T-cell (primary cell): ENCODE data around the gene CENPX. TPM values are rescaled to one million over a fixed set of nuclear protein-coding genes. Genes with fewer than 3 reads are reported as not detected.

Source experiments
- ATAC-seq, 4 experiments: fragments of 200-7000 bp in 3 of 4; fragments of 150-1000 bp in 1 of 4; cut with Tn5 transposase; replicated peaks in 1 of 4; 1 replicate in 3 of 4; 2 replicates in 1 of 4; pipeline ENCODE4 v1.10.0; 2021; ENCODE audit warnings: moderate library complexity in 3 of 4, mild to moderate bottlenecking in 2 of 4, moderate number of reproducible peaks in 1 of 4
- CTCF ChIA-PET, 2 donors: fragments of 300-600 bp; sonication (Branson Sonifier 250); formaldehyde crosslinking; loops; one replicate each; lab custom pipeline; 2022; ENCODE audit warnings: antibody characterized with exemption in 2 of 2; lab: Charles Lee
- POLR2A ChIA-PET, 2 donors: fragments of 300-600 bp; sonication (Branson Sonifier 250); formaldehyde crosslinking; loops; one replicate each; lab custom pipeline; 2022; ENCODE audit warnings: antibody characterized with exemption in 2 of 2; lab: Charles Lee
- DNase-seq, 35 experiments: peaks; one replicate each; pipeline versions ENCODE4 v3.0.0 to v3.0.0-alpha.2; 2013 to 2023
- H3K27ac ChIP-seq: one replicate; pipeline ENCODE4 v1.5.1; 2013; ENCODE audit warnings: low read length
- H3K27me3 ChIP-seq, 2 experiments: replicated peaks in 1 of 2; 1 replicate in 1 of 2; 2 replicates in 1 of 2; pipeline versions ENCODE4 v1.6.1 to v1.7.0; 2013; ENCODE audit warnings: low read length in 1 of 2, mixed read lengths in 1 of 2; ENCODE audit not compliant: control insufficient read depth in 2 of 2, insufficient read depth in 2 of 2; ENCODE audit errors: extremely low read depth in 1 of 2
- H3K36me3 ChIP-seq, 2 donors: 1 replicate in 1 of 2; 2 replicates in 1 of 2; pipeline versions ENCODE4 v1.6.1 to v1.7.0; 2013; ENCODE audit warnings: low read length in 1 of 2; ENCODE audit not compliant: control insufficient read depth in 2 of 2, insufficient read depth in 1 of 2; ENCODE audit errors: extremely low read depth in 1 of 2
- H3K4me1 ChIP-seq, 2 experiments: 1 replicate in 1 of 2; 2 replicates in 1 of 2; pipeline versions ENCODE4 v1.6.1 to v1.7.0; 2013; ENCODE audit warnings: low read length in 2 of 2, mixed read lengths in 1 of 2; ENCODE audit not compliant: insufficient read depth in 2 of 2, control insufficient read depth in 1 of 2; ENCODE audit errors: extremely low read depth in 1 of 2
- H3K4me3 ChIP-seq, 2 donors: 1 replicate in 1 of 2; 2 replicates in 1 of 2; pipeline versions ENCODE4 v1.5.1 to v1.7.0; 2013; ENCODE audit warnings: mild to moderate bottlenecking in 2 of 2, low read length in 1 of 2, moderate library complexity in 1 of 2; ENCODE audit not compliant: control insufficient read depth in 1 of 2; ENCODE audit errors: extremely low read depth in 1 of 2
- H3K9me3 ChIP-seq: 2 replicates; pipeline ENCODE4 v1.7.0; 2013
- H3K27ac Mint-ChIP-seq, 2 donors: one replicate each; pipeline ENCODE4 v1.8.0; 2020 to 2021; ENCODE audit warnings: mild to moderate bottlenecking in 2 of 2, mixed read lengths in 2 of 2
- H3K27me3 Mint-ChIP-seq, 2 donors: one replicate each; pipeline ENCODE4 v1.8.0; 2021 to 2022; ENCODE audit warnings: mixed read lengths in 2 of 2
- H3K36me3 Mint-ChIP-seq: one replicate; pipeline ENCODE4 v1.8.0; 2021; ENCODE audit warnings: mixed read lengths
- H3K4me1 Mint-ChIP-seq, 3 donors: one replicate each; pipeline ENCODE4 v1.8.0; 2020 to 2022; ENCODE audit warnings: mixed read lengths in 3 of 3, mild to moderate bottlenecking in 1 of 3
- H3K4me3 Mint-ChIP-seq, 3 donors: one replicate each; pipeline ENCODE4 v1.8.0; 2020 to 2022; ENCODE audit warnings: mild to moderate bottlenecking in 3 of 3, mixed read lengths in 3 of 3, moderate library complexity in 3 of 3
- H3K9me3 Mint-ChIP-seq, 3 donors: one replicate each; pipeline ENCODE4 v1.8.0; 2020 to 2022; ENCODE audit warnings: mixed read lengths in 3 of 3
- WGBS: methylation state at CpG from one replicate; pipeline ENCODE4 v1.1.5; 2013; ENCODE audit warnings: missing lambda C conversion rate; ENCODE audit not compliant: insufficient coverage; 5-methylcytosine and 5-hydroxymethylcytosine counted together
- total RNA-seq, 35 experiments: library from RNA in 6 of 35; stranded (reverse) in 6 of 35; fragments of 120-200 nt in 1 of 35; gene quantifications; one replicate each; pipeline versions ENCODE4 v1.2.1 to v1.2.4 and lab custom pipeline; 2013 to 2026

Gene CENPX
- total RNA-seq, 5 donors from 2014 or later (not counting 1 experiment from before 2014, with no cell fraction given), result 26.7 to 47.8 (median 43.7) TPM

DNA sequence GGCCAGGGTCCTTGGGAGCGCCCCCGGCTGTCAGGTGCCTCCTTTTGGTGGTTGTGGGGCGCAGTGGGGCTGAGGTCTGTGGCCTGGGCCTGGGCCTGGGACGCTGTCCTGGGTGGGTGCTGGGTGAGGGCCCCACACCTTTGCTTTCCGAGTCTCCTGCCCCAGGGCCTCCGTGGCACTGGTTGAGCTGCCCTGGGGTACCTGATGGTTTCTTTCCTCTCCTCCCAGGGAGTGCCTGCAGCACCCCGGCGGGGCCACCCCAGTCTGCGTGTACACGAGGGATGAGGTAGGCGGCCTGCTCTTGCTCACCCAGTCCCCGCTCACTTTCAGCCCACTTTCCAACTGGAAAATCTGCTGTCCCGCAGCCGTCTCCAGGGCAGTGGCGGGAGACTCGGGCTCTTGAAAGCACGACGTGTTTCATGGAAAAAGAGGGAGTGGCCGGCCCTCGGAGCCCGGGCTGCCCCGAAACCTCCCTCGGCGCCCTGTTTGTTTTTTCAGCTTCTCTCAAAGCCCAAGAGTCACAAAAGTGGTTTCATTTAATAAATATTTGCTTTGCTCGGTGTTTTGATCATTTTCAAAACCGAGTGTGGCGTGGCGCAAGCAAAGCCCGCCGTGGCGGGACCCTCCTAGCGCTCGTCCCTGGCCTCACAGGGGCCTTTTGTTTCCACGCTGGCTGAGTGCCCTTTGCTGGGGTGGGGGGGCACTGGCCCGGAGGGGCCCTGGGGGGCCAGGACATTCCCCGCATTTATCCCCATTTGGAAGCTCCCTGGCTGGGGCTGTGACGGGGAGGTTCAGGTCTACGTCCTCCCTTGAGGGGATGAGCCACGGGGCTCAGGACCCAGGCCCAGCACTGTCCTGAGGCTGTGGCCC is 27.9 kb downstream of the CENPX start:
- Histone ChIP-seq H3K27me3 (no peaks in the 10 kb centered on the region), H3K4me1 (no peaks in the 10 kb centered on the region), H3K9me3 (no peaks in the 10 kb centered on the region), H3K36me3 (peaks cover 0 to 5% of the 10 kb centered on the region in 2 donors), H3K27ac (no peak overlapping the region), H3K4me3 (no peak overlapping the region)
- peaks cover 8% of the 10 kb centered on the region for H3K36me3 Mint-ChIP-seq
- H3K27ac Mint-ChIP-seq, result no peak overlapping the region
- CTCF ChIA-PET, result no interaction called here
- no peaks in the 10 kb centered on the region for H3K27me3 Mint-ChIP-seq
- no peak for ATAC-seq
- POLR2A ChIA-PET, result no interaction called here
- 96% methylated on average over 26 of the region's 39 CpGs for WGBS
- H3K4me3 Mint-ChIP-seq, result no peak overlapping the region
- DNase-seq, result no peak
- H3K4me1 Mint-ChIP-seq, result peaks cover 4 to 6% (median 4%) of the 10 kb centered on the region in 3 donors
- H3K9me3 Mint-ChIP-seq, result no peaks in the 10 kb centered on the region

DNA sequence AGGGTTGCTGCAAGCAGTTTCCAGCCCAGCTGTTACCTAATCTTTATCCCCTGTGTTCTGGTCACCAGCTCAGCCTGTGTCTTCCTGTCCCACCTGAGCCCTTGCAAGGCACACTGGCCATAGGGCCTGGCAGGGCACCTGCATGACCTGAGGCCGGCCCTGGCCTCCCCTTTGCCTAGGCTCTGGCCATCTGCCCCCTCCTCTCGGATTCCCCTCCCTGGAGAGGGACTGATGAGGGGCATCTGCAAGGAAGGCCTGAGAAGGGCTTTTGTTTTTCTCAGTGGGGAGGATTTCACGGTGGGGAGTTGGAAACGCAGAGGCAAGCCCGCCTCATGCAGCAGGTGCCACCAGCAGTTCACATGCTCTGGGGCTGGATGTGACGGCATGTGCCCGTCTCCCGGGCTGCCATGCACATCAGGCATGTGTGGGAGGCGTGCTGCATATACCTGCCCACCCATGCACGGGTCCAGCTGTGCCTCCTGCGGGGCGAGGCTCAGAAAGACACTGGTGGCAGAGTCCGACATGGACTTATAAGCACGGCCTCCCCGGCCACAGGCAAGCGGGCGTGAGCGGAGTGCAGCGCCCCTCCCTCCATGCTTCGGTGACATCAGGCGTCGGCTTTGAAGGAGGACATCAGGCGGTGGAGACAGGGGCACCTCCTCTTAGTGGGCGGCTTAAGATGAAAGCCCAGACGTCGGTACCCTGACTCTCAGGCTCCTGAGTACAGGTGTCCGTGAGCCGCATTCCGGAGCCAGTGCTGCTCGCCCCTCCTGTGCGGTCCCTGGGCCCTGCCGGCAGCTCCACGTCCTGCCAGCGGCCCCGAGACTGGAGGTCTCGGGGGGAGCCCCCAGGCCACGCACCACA is 28.7 kb downstream of the CENPX start:
- no peak for ATAC-seq
- H3K9me3 ChIP-seq, result no peaks in the 10 kb centered on the region
- H3K27me3 Mint-ChIP-seq, result no peaks in the 10 kb centered on the region
- H3K27ac Mint-ChIP-seq, result no peak overlapping the region
- ChIA-PET CTCF (no interaction called here), POLR2A (no interaction called here)
- no peak for DNase-seq
- H3K36me3 ChIP-seq, result peaks cover 4 to 5% of the 10 kb centered on the region in 2 donors
- H3K36me3 Mint-ChIP-seq, result peaks cover 8% of the 10 kb centered on the region
- H3K9me3 Mint-ChIP-seq, result no peaks in the 10 kb centered on the region
- no peaks in the 10 kb centered on the region for H3K27me3 ChIP-seq
- no peak overlapping the region for H3K27ac ChIP-seq
- whole genome bisulfite sequencing, result 94% methylated on average over 34 of the region's 37 CpGs
- no peak overlapping the region for H3K4me3 Mint-ChIP-seq
- H3K4me1 Mint-ChIP-seq, result peaks cover 4 to 6% (median 4%) of the 10 kb centered on the region in 3 donors
- no peak overlapping the region for H3K4me3 ChIP-seq
- no peaks in the 10 kb centered on the region for H3K4me1 ChIP-seq

DNA sequence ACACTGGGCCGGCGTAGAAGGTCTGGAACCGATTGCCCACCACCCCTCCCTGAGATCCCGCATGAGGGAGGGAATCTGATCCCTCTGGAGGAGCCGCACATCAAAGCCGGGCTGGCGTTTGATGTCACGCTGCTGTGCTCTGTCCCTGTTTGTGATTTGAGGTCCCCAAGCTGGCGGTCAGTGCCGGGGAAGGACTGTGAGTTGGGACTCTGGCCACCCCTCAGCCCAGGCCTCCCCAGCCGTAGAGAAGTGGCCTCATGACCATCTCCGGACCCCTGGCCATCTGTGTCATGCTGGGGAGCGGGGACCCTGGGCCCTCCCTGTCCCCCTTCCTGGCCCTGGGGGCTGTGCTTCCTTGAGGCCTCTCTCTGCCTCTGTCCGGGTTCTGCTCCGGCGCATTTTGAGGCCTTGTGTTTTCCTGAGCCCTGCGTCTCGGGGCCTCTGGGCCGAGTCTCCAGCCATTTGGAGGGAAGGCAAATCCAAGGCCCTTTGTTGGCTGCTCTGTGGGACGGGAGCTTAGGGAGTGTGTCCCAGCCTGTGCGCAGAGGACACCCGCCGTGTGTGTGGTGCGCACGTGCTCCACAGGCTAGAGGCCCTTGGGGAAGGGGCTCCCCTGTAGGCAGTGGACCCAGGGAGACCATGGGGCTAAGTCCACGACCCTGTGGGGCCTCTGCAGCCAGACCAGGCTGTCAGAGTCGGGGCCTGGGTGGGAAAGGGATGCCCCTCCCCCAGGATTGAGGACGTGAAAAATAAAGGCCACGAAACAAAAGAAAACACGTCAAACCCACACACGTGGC is 30.2 kb downstream of the CENPX start:
- H3K27ac Mint-ChIP-seq, result no peak overlapping the region

DNA sequence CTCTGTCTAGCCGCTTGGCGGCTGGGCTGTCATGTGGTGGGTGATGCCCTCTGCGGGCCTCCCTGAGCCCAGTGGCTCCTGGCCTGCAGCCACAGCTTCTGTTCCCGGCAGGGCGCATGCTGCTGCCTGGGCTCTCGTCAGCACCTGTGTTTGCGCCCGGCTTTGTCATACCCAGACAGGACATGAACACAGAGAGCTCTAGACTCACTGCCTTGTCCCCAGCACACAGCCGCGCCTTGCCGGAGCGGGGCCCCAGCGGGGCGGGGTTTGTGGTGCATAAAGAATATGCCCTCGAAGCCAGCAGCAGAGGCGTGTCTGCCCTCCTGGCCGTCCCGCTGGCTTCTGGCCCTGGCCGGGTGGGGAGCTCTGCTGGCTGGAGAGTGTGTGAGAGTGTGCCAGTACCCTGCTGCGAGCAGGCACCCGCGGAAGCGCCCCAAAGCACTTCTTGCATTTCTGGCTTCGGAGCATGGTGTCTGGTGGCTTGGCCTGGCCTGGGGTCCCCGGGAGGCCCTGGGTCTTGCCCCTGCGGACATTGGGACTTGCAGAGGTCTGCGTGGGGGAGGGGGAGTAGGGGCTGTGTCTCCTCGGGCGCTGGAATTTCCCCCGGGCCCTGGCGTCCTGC is 30.9 kb downstream of the CENPX start:
- Mint-ChIP-seq H3K4me3 (no peak overlapping the region), H3K27me3 (no peaks in the 10 kb centered on the region), H3K9me3 (no peaks in the 10 kb centered on the region), H3K36me3 (peaks cover 6% of the 10 kb centered on the region), H3K4me1 (peaks cover 4 to 6% (median 4%) of the 10 kb centered on the region in 3 donors), H3K27ac (no peak overlapping the region)
- ATAC-seq (no peak), DNase-seq (no peak)
- Histone ChIP-seq H3K4me3 (no peak overlapping the region), H3K9me3 (no peaks in the 10 kb centered on the region), H3K4me1 (no peaks in the 10 kb centered on the region), H3K36me3 (peaks cover 6 to 9% of the 10 kb centered on the region in 2 donors), H3K27ac (no peak overlapping the region), H3K27me3 (no peaks in the 10 kb centered on the region)
- WGBS, result 89% methylated on average over 22 of the region's 31 CpGs
- POLR2A ChIA-PET, result no interaction called here
- CTCF ChIA-PET, result no interaction called here

More for the DNA sequence above, 30.2 kb downstream of the CENPX start:
- POLR2A ChIA-PET, result no interaction called here
- DNase-seq (no peak), ATAC-seq (no peak)
- CTCF ChIA-PET, result no interaction called here
- 94% methylated on average over 23 of the region's 31 CpGs for WGBS
- Histone ChIP-seq H3K27me3 (no peaks in the 10 kb centered on the region), H3K9me3 (no peaks in the 10 kb centered on the region), H3K4me1 (no peaks in the 10 kb centered on the region), H3K27ac (no peak overlapping the region), H3K4me3 (no peak overlapping the region), H3K36me3 (peaks cover 4 to 5% of the 10 kb centered on the region in 2 donors)
- H3K4me1 Mint-ChIP-seq, result peaks cover 4 to 6% (median 4%) of the 10 kb centered on the region in 3 donors
- no peaks in the 10 kb centered on the region for H3K27me3 Mint-ChIP-seq
- peaks cover 5% of the 10 kb centered on the region for H3K36me3 Mint-ChIP-seq
- no peak overlapping the region for H3K4me3 Mint-ChIP-seq
- no peaks in the 10 kb centered on the region for H3K9me3 Mint-ChIP-seq

DNA sequence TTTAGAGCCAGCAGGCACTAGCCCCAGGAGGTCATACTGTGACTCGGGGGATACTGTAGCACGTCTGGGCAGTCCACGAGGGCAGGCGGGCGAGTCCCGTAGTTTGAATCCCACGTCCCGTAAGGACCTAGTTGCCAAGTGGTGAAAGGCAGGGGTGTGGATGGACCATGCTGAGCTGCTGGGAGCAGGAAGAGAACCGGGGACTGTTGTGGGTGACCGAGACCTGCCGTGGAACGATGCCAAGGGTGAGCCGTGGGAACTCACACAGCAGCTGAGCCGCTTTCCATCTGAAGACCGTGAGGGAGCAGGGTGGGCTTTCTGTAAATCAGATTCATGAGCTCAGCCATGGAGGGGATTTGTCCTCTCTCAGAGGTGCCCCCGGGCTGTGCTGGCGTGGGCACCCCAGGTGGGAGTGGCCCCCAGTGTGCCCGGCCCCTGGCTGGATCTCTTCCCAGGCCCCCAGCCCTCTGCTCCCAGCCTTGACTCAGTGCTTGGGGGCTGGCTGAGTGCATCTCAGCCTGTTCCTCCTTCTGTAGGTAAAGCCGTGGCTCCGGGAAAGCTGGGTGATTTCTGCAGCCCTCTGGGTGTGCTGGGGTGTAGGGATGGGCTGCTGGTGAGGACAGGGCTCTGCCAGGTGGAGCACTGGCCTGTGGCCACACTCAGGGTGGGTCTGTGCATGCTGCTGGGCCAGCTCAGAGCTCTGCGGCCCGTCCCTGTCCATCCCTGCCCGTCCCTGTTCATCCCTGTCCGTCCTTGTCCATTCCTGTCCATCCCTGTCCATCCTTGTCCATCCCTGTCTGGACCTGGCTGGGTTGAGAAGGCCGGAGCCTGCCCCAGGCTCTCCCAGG is 31.6 kb downstream of the CENPX start:
- H3K4me1 ChIP-seq, result no peaks in the 10 kb centered on the region
- ChIA-PET POLR2A (no interaction called here), CTCF (no interaction called here)
- H3K27ac ChIP-seq, result no peak overlapping the region
- WGBS, result 97% methylated on average over 23 of the region's 25 CpGs
- H3K36me3 Mint-ChIP-seq, result peaks cover 11% of the 10 kb centered on the region
- H3K4me1 Mint-ChIP-seq, result peaks cover 4 to 6% (median 4%) of the 10 kb centered on the region in 3 donors
- H3K9me3 Mint-ChIP-seq, result no peaks in the 10 kb centered on the region
- DNase-seq (no peak), ATAC-seq (no peak)
- H3K4me3 Mint-ChIP-seq, result no peak overlapping the region
- no peaks in the 10 kb centered on the region for H3K9me3 ChIP-seq
- H3K27me3 Mint-ChIP-seq, result no peaks in the 10 kb centered on the region
- H3K4me3 ChIP-seq, result no peak overlapping the region
- H3K27ac Mint-ChIP-seq, result no peak overlapping the region
- H3K36me3 ChIP-seq, result peaks cover 11 to 14% of the 10 kb centered on the region in 2 donors
- no peaks in the 10 kb centered on the region for H3K27me3 ChIP-seq
